Glutamatergic neuron (in vitro differentiated cells): Measurements from ENCODE around the gene E4F1. TPM values are rescaled to one million over a fixed set of nuclear protein-coding genes. Genes with fewer than 3 reads are reported as not detected.

Source experiments
- DNase-seq: peaks from one replicate; pipeline ENCODE4 v3.0.0; 2022
- H3K27ac Mint-ChIP-seq: one replicate; pipeline ENCODE4 v1.8.0; 2020; ENCODE audit warnings: mild to moderate bottlenecking, mixed read lengths, inconsistent platforms; ENCODE audit not compliant: unreplicated experiment
- H3K27me3 Mint-ChIP-seq: one replicate; pipeline ENCODE4 v1.8.0; 2020; ENCODE audit warnings: mild to moderate bottlenecking, moderate library complexity, mixed read lengths, inconsistent platforms; ENCODE audit not compliant: unreplicated experiment
- H3K36me3 Mint-ChIP-seq: one replicate; pipeline ENCODE4 v1.8.0; 2020; ENCODE audit warnings: mild to moderate bottlenecking, mixed read lengths, inconsistent platforms; ENCODE audit not compliant: unreplicated experiment
- H3K4me1 Mint-ChIP-seq: one replicate; pipeline ENCODE4 v1.8.0; 2020; ENCODE audit warnings: mild to moderate bottlenecking, low read depth, mixed read lengths, inconsistent platforms; ENCODE audit not compliant: unreplicated experiment
- H3K4me3 Mint-ChIP-seq: one replicate; pipeline ENCODE4 v1.8.0; 2020; ENCODE audit warnings: mild to moderate bottlenecking, mixed read lengths, inconsistent platforms; ENCODE audit not compliant: unreplicated experiment
- H3K9me3 Mint-ChIP-seq: one replicate; pipeline ENCODE4 v1.8.0; 2020; ENCODE audit warnings: mild to moderate bottlenecking, moderate library complexity, mixed read lengths, inconsistent platforms; ENCODE audit not compliant: unreplicated experiment
- total RNA-seq: library from RNA; stranded (reverse); fragmentation: NEBNext Ultra II Directional; extraction: Animal tissue kit (Norgen Biotek cat#: 25700); gene quantifications from one replicate; pipeline ENCODE4 v1.2.1, GENCODE V29; 2021; ENCODE audit not compliant: unreplicated experiment
- TF ChIP-seq, protein P1 (sequence below): fragments of 200-600 bp; sonication (generic); IDR thresholded peaks from one replicate; pipeline ENCODE4 v1.5.0; 2021; ENCODE audit not compliant: partially characterized antibody, unreplicated experiment

E4F1 gene
- total RNA-seq, 1 donor from 2014 or later = 53.4 TPM

DNA sequence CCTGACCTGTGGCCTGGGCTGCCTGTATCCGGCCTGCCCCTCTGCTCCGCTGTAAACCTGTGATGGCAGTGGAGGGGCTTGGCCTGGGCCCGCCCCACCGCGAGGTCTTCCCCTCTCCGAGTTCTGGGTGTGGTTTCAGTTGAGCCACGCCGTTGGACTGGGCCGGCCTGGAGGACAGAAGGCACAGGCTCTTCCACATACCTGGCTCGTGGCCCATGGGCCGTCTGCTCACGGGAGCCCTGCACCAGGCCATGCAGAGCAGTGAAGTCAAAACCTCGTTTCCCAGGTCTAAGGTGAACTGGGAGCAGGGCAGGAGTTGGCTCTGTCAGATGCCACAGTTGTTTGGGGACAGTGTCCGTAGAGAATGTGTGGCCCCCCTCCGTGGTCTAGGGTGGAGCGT lies 50.1 kb downstream of the E4F1 start:
- TF ChIP-seq, protein P1, sequence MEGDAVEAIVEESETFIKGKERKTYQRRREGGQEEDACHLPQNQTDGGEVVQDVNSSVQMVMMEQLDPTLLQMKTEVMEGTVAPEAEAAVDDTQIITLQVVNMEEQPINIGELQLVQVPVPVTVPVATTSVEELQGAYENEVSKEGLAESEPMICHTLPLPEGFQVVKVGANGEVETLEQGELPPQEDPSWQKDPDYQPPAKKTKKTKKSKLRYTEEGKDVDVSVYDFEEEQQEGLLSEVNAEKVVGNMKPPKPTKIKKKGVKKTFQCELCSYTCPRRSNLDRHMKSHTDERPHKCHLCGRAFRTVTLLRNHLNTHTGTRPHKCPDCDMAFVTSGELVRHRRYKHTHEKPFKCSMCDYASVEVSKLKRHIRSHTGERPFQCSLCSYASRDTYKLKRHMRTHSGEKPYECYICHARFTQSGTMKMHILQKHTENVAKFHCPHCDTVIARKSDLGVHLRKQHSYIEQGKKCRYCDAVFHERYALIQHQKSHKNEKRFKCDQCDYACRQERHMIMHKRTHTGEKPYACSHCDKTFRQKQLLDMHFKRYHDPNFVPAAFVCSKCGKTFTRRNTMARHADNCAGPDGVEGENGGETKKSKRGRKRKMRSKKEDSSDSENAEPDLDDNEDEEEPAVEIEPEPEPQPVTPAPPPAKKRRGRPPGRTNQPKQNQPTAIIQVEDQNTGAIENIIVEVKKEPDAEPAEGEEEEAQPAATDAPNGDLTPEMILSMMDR = no peak
- no peak for DNase-seq
- H3K4me3 Mint-ChIP-seq = no peak overlapping the region
- no peaks in the 10 kb centered on the region for H3K36me3 Mint-ChIP-seq
- peaks cover 2% of the 10 kb centered on the region for H3K27me3 Mint-ChIP-seq
- H3K27ac Mint-ChIP-seq = no peak overlapping the region
- H3K4me1 Mint-ChIP-seq = peaks cover 3% of the 10 kb centered on the region
- H3K9me3 Mint-ChIP-seq = peaks cover 5% of the 10 kb centered on the region

DNA sequence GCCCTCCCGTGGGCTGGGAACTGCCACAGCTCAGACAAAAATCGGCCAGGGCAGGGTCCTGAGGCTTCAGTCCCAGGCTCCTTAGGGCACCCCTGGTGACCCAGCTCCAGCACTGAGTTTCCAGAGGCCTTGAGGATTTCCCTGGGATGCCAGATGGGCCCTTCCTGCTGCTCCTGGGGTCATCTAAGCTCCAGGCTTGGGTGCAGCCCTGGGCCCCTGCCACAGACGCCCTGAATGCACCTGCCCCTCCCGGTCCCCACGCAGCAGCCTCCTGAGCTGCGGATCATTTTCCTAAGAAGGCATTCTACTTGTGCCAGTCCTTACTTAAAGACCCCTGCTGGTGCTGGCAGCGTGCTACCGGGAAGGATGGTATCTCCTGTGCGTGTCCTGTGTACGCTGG lies 50.5 kb downstream of the E4F1 start:
- Mint-ChIP-seq H3K4me3 (no peak overlapping the region), H3K27me3 (peaks cover 2% of the 10 kb centered on the region), H3K36me3 (no peaks in the 10 kb centered on the region), H3K9me3 (peaks cover 5% of the 10 kb centered on the region), H3K4me1 (peaks cover 3% of the 10 kb centered on the region), H3K27ac (no peak overlapping the region)
- no peak for DNase-seq
- TF ChIP-seq, protein P1 = no peak

DNA sequence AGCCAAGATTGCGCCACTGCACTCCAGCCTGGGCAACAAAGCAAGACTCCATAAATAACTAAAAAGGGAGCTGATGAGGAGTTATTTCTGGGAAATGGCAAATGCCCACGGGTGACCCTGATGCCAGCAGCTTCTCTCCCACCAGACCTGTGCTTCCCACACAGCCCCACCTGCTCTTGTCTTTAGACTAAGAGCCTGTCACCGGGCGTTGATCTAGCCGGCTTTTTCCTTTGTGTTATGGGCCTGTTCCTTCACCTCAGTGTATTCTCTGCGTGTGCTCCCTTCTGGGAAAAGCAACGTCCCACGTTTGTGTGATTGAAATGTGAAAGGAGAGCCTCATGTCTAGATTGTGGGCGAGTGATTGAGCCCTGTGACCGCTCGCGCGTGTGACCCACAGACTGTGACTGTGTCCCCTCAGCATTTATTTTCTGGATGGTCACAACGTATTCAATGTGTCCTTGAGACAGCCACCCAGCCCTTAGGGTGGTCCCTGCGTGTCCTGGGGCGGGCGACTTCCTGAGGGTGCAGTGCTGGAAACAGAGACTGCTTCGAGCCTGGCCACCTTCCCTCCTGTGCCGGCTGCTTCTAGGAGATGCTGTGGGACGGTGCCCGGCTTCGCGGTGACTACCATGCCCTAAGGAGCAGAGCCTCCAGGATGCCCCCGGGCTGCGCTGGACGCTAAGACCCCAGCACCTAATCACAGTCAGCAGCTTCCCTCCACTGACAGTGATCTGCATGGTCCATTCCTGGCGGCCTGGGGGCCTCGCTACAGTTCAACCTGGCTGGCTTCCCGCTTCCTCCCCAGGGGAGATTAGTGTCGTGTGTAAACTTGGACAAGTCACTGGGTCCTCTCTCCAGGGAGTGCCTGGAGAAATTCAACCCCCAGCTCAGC lies 52.3 kb downstream of the E4F1 start:
- Mint-ChIP-seq H3K4me3 (no peak overlapping the region), H3K4me1 (peaks cover 10% of the 10 kb centered on the region), H3K9me3 (peaks cover 10% of the 10 kb centered on the region), H3K27me3 (peaks cover 2% of the 10 kb centered on the region), H3K36me3 (no peaks in the 10 kb centered on the region), H3K27ac (no peak overlapping the region)
- no peak for DNase-seq
- TF ChIP-seq, protein P1 = no peak

DNA sequence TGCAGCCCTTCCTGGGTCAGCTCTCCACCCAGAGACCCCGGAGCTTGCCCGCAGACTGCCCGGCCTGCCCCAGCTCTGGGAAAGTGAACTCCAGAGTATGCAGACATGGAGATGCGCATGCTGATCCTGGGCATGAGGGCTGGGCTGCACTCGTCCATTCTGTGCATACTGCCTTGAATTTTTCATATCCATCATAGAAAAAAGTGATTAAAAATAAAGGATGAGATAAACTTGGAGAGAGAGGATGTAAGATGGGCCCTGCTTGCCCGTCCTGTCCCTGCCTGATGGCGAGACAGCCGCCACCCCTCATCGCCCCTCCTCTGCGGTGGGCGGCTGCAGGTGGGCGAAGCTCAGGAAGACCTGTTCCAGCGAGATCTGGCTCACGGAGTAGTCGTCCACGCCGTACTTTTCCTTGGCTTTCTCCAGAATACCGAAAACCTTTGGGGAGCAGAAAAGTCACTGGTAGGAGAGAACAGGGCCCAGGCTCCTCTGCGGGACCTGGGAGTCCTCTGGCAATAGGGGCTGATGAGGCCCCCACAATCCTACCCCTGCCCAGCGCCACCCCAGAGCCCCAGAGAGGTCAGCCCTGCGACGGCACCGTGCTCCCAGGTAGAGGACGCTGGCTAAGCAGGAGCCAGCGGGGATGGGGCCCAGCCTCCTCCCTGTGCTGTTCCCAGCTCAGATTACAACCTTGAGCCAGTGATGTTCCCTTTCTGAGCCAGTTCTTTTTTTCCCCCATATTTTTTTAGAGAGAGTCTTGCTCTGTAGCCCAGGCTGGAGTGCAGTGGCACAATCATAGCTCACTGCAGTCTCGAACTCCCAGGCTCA lies 53.2 kb downstream of the E4F1 start:
- TF ChIP-seq, protein P1 = no peak
- peaks cover 2% of the 10 kb centered on the region for H3K27me3 Mint-ChIP-seq

More for the DNA sequence above, 53.2 kb downstream of the E4F1 start:
- Mint-ChIP-seq H3K4me1 (peaks cover 12% of the 10 kb centered on the region), H3K36me3 (no peaks in the 10 kb centered on the region), H3K27ac (no peak overlapping the region), H3K4me3 (no peak overlapping the region), H3K9me3 (peaks cover 10% of the 10 kb centered on the region)
- DNase-seq = no peak
